Measurements from ENCODE around the gene FKBP4. TPM values are rescaled to one million over a fixed set of nuclear protein-coding genes. Genes with fewer than 3 reads are reported as not detected.

FKBP4 gene
- total and polyA plus RNA-seq, 9 of the 15 experiments (the other 6 are each of a cell fraction or from before 2014, with no cell fraction given) = 16.3 to 154 (median 90.1) TPM

DNA sequence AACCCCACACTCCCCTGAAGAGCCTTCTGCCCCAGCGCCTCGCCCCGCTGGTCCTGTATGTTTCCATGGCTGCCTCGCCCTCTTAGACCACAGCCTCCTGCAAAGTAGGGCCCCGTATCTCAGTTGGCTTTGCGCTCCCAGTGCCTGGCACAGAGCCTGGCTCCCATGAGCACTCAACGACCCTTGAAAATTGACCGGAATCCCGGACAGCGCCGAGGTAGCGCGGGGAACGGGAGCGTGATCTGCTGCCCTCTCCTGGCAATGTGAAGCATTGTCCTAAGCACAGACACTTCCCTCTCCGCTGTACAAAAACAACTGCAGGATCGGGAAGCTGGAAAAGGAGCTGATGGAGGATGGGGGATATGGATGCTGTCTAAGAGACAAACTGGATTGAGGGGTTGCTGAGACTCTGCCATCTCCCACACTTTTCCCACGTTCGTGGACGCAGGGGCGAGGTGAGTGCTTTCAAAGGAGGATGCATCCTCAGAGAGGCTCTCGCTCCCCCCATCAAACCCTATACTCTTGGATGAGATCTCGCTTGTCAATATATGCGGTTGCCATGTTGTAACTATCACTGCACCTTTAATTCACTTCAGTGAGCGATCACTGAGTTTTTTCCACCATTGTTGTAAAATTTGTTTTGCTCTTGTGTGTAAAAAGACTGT is 10.7 kb upstream of the FKBP4 start (continued):
- TF ChIP-seq CEBPG (CRISPR knock-in tag; IDR thresholded peaks at IDR 0.05) (no peak), CEBPG (tag; conservative IDR thresholded peaks at IDR 0.05 in 1 of 2, IDR thresholded peaks at IDR 0.05 in 1 of 2) (no peak), RB1 (IDR thresholded peaks at IDR 0.05; ENCODE audit: low read depth) (0 out of 2 replicates have a peak, but pooled peaks have one; percentile 46), DACH1 (IDR thresholded peaks at IDR 0.05; ENCODE audit: partially characterized antibody) (no peak), CHD2 (IDR thresholded peaks at IDR 0.05; ENCODE audit: low read depth, low read length) (peak; percentile 49), KAT2B (IDR thresholded peaks at IDR 0.05; ENCODE audit: low read depth, low read length) (no peak), BHLHE40 (IDR thresholded peaks at IDR 0.05; ENCODE audit: low read length) (no peak)
- TF ChIP-seq, protein P1, sequence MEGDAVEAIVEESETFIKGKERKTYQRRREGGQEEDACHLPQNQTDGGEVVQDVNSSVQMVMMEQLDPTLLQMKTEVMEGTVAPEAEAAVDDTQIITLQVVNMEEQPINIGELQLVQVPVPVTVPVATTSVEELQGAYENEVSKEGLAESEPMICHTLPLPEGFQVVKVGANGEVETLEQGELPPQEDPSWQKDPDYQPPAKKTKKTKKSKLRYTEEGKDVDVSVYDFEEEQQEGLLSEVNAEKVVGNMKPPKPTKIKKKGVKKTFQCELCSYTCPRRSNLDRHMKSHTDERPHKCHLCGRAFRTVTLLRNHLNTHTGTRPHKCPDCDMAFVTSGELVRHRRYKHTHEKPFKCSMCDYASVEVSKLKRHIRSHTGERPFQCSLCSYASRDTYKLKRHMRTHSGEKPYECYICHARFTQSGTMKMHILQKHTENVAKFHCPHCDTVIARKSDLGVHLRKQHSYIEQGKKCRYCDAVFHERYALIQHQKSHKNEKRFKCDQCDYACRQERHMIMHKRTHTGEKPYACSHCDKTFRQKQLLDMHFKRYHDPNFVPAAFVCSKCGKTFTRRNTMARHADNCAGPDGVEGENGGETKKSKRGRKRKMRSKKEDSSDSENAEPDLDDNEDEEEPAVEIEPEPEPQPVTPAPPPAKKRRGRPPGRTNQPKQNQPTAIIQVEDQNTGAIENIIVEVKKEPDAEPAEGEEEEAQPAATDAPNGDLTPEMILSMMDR (IDR thresholded peaks at IDR 0.05 in 2 of 3, conservative IDR thresholded peaks at IDR 0.05 in 1 of 3; ENCODE audit: insufficient read depth in 2 of 3, low read depth in 1 of 3, low read length in 3 of 3) = peak; percentile 69 to 84 (median 77)
- TF ChIP-seq, protein P2, sequence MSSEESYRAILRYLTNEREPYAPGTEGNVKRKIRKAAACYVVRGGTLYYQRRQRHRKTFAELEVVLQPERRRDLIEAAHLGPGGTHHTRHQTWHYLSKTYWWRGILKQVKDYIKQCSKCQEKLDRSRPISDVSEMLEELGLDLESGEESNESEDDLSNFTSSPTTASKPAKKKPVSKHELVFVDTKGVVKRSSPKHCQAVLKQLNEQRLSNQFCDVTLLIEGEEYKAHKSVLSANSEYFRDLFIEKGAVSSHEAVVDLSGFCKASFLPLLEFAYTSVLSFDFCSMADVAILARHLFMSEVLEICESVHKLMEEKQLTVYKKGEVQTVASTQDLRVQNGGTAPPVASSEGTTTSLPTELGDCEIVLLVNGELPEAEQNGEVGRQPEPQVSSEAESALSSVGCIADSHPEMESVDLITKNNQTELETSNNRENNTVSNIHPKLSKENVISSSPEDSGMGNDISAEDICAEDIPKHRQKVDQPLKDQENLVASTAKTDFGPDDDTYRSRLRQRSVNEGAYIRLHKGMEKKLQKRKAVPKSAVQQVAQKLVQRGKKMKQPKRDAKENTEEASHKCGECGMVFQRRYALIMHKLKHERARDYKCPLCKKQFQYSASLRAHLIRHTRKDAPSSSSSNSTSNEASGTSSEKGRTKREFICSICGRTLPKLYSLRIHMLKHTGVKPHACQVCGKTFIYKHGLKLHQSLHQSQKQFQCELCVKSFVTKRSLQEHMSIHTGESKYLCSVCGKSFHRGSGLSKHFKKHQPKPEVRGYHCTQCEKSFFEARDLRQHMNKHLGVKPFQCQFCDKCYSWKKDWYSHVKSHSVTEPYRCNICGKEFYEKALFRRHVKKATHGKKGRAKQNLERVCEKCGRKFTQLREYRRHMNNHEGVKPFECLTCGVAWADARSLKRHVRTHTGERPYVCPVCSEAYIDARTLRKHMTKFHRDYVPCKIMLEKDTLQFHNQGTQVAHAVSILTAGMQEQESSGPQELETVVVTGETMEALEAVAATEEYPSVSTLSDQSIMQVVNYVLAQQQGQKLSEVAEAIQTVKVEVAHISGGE (CRISPR knock-in tag; IDR thresholded peaks at IDR 0.05) = no peak
